ENCODE results near the gene KPNA6. TPM values are rescaled to one million over a fixed set of nuclear protein-coding genes. Genes with fewer than 3 reads are reported as not detected.
"Not testable (repeated sequence)": the region's sequence is repeated elsewhere in the genome, so short reads cannot be mapped to it uniquely, and the experiment has no call there.

Gene KPNA6
- polyA plus RNA-seq, 1 of the 3 experiments (the other 2 are of a cell fraction), result 13.1 TPM

GRCh38 chr1:32074841-32075240, 33.0 kb upstream of the KPNA6 start (continued):
- TF ChIP-seq RAD21 (IDR thresholded peaks at IDR 0.05; ENCODE audit: low read length) (no peak), MXI1 (IDR thresholded peaks at IDR 0.05; ENCODE audit: low read depth, low read length) (no peak)

DNA sequence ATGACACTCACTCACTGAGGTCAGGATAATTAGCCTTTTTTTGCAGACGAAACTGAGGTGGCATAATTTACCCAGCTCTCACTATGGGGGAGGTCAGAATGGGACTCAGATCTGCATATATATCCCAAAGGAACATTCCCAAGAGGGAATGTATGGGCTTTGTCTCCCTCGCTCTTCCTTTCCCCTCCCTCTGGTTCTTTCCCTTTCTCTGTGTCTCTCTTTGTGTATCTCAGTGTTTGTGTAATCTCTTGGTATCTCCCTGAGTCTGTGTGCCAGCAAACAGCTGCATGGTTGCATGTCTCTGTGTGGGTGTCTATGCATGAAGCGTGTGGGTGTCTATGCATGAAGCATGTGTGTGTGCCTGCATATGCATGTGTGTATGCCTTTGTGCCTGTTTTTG, 30.4 kb upstream of the KPNA6 start:
- Histone ChIP-seq H3K79me2 (ENCODE audit: insufficient read depth) (peaks cover 32% of the 10 kb centered on the region), H4K20me1 (ENCODE audit: insufficient read depth) (0 out of 2 replicates have a peak, but pooled peaks cover 4% of the 10 kb centered on the region), H3K27ac (ENCODE audit: low read depth in 2 of 2, low read length in 1 of 2) (no peak overlapping the region), H3K36me3 (replicated peaks in 1 of 2; ENCODE audit: control insufficient read depth in 1 of 2, insufficient read depth in 2 of 2, low read length in 1 of 2) (peaks cover 23 to 56% of the 10 kb centered on the region in 2 experiments), H3K4me2 (no peak overlapping the region), H3K4me3 (ENCODE audit: low read depth in 2 of 2, low read length in 1 of 2) (no peak overlapping the region), H3K27me3 (ENCODE audit: insufficient read depth) (no peaks in the 10 kb centered on the region), H2AFZ (ENCODE audit: low read depth) (no peak overlapping the region), H3K9me3 (no peaks in the 10 kb centered on the region), H3F3A (replicated peaks; ENCODE audit: insufficient read depth) (peaks cover 11% of the 10 kb centered on the region), H3K4me1 (ENCODE audit: control insufficient read depth in 1 of 2, insufficient read depth in 2 of 2, low read depth in 1 of 2, low read length in 1 of 2) (peaks cover 7 to 11% of the 10 kb centered on the region in 2 experiments; a peak in 3 of 4 replicates), H3K9ac (no peak overlapping the region), H3K9me2 (no peaks in the 10 kb centered on the region)
- no peak for DNase-seq
- TF ChIP-seq FOXM1 (IDR thresholded peaks at IDR 0.05; ENCODE audit: low read depth) (no peak), RXRA (IDR thresholded peaks at IDR 0.05; ENCODE audit: borderline replicate concordance, low read depth) (no peak), SMC3 (IDR thresholded peaks at IDR 0.05; ENCODE audit: low read depth, low read length) (no peak), TEAD4 (IDR thresholded peaks at IDR 0.05; ENCODE audit: borderline replicate concordance, insufficient read depth) (no peak), FOXJ3 (CRISPR knock-in tag; IDR thresholded peaks at IDR 0.05) (no peak), JUND (IDR thresholded peaks at IDR 0.05) (no peak), POLR2AphosphoS5 (IDR thresholded peaks at IDR 0.05; ENCODE audit: low read depth, low read length) (no peak)
- CTCF ChIA-PET, result no interaction called here
- POLR2A ChIA-PET, result no interaction called here
- 81% methylated on average over 3 of the region's 3 CpGs for WGBS (ENCODE audit: low lambda C conversion rate)

- ChIA-PET CTCF (interaction anchor here (0.6 to 1.0 kb wide), 2 partner anchors 9 to 264 kb away, joined by 3 read pairs; partner anchors contain the start of gene TMEM39B), POLR2A (interaction anchor here (1.5 kb wide), 1 partner anchor 9 kb away, joined by 5 read pairs; the partner anchor contains the start of gene TMEM39B)
- no peak for DNase-seq
- H3K27ac ChIP-seq (ENCODE audit: low read depth in 2 of 2, low read length in 1 of 2), result no peak overlapping the region
- H3K4me3 ChIP-seq (ENCODE audit: low read depth in 2 of 2, low read length in 1 of 2), result no peak overlapping the region
- H3K4me1 ChIP-seq (ENCODE audit: control insufficient read depth in 1 of 2, insufficient read depth in 2 of 2, low read depth in 1 of 2, low read length in 1 of 2), result no peaks in the 10 kb centered on the region
- no peaks in the 10 kb centered on the region for H4K20me1 ChIP-seq (ENCODE audit: insufficient read depth)
- TF ChIP-seq CTCF (IDR thresholded peaks at IDR 0.05) (no peak), TCF12 (IDR thresholded peaks at IDR 0.05) (no peak), YY1 (IDR thresholded peaks at IDR 0.05; ENCODE audit: low read depth) (no peak), RFX5 (IDR thresholded peaks at IDR 0.05; ENCODE audit: low read length) (no peak), CHD2 (IDR thresholded peaks at IDR 0.05; ENCODE audit: low read length, partially characterized antibody) (no peak), FOXM1 (IDR thresholded peaks at IDR 0.05; ENCODE audit: low read depth) (no peak), MXI1 (IDR thresholded peaks at IDR 0.05; ENCODE audit: low read depth, low read length) (no peak), EP300 (IDR thresholded peaks at IDR 0.05; ENCODE audit: borderline replicate concordance in 1 of 2, low read depth in 1 of 2, low read length in 1 of 2) (no peak), RCOR1 (IDR thresholded peaks at IDR 0.05; ENCODE audit: low read length) (no peak), IRF3 (IDR thresholded peaks at IDR 0.05; ENCODE audit: low read depth, low read length) (no peak), SMC3 (IDR thresholded peaks at IDR 0.05; ENCODE audit: low read depth, low read length) (no peak), EZH2phosphoT487 (IDR thresholded peaks at IDR 0.05; ENCODE audit: borderline replicate concordance, low read depth) (no peak), RAD21 (IDR thresholded peaks at IDR 0.05; ENCODE audit: low read length) (no peak), USF1 (IDR thresholded peaks at IDR 0.05; ENCODE audit: borderline replicate concordance, low read depth) (no peak)
- H3K9ac ChIP-seq, result no peak overlapping the region
- WGBS (ENCODE audit: low lambda C conversion rate), result 93% methylated on average over 1 of the region's 1 CpG
- no peaks in the 10 kb centered on the region for H3K9me2 ChIP-seq
- H3K9me3 ChIP-seq, result no peaks in the 10 kb centered on the region
- H2AFZ ChIP-seq (ENCODE audit: low read depth), result no peak overlapping the region
- peaks cover 17 to 86% of the 10 kb centered on the region in 2 experiments for H3K36me3 ChIP-seq (replicated peaks in 1 of 2; ENCODE audit: control insufficient read depth in 1 of 2, insufficient read depth in 2 of 2, low read length in 1 of 2)
- no peak overlapping the region for H3K4me2 ChIP-seq
- H3F3A ChIP-seq (replicated peaks; ENCODE audit: insufficient read depth), result peaks cover 5% of the 10 kb centered on the region
- peaks cover 22% of the 10 kb centered on the region; the same call in 1 of the 2 replicates for H3K79me2 ChIP-seq (ENCODE audit: insufficient read depth)
- H3K27me3 ChIP-seq (ENCODE audit: insufficient read depth), result no peaks in the 10 kb centered on the region
Observed at GRCh38 chr1:32082022-32082421, 25.8 kb upstream of the KPNA6 start.

GRCh38 chr1:32086381-32086780, 21.5 kb upstream of the KPNA6 start:
- H3K9me2 ChIP-seq; H3F3A ChIP-seq (replicated peaks; ENCODE audit: insufficient read depth); H3K4me1 ChIP-seq (ENCODE audit: control insufficient read depth in 1 of 2, insufficient read depth in 2 of 2, low read depth in 1 of 2, low read length in 1 of 2); H2AFZ ChIP-seq (ENCODE audit: low read depth); H3K4me3 ChIP-seq (ENCODE audit: low read depth in 2 of 2, low read length in 1 of 2); H3K9ac ChIP-seq; H3K9me3 ChIP-seq; DNase-seq; H3K27ac ChIP-seq (ENCODE audit: low read depth in 2 of 2, low read length in 1 of 2); H4K20me1 ChIP-seq (ENCODE audit: insufficient read depth); H3K4me2 ChIP-seq; POLR2A ChIA-PET; H3K27me3 ChIP-seq (ENCODE audit: insufficient read depth): not testable (repeated sequence)
- CTCF ChIA-PET, result interaction anchor here (1.0 kb wide), 1 partner anchor 13 kb away, joined by 3 read pairs; the partner anchor contains the start of gene TMEM39B
- WGBS (ENCODE audit: low lambda C conversion rate), result 94% methylated on average over 2 of the region's 2 CpGs
- Histone ChIP-seq H3K79me2 (ENCODE audit: insufficient read depth) (peaks cover 15% of the 10 kb centered on the region; the same call in 1 of the 2 replicates), H3K36me3 (replicated peaks in 1 of 2; ENCODE audit: control insufficient read depth in 1 of 2, insufficient read depth in 2 of 2, low read length in 1 of 2) (peaks cover 16 to 63% of the 10 kb centered on the region in 2 experiments)
